ENCODE measurements around the gene SLC35F5.
"Not testable (repeated sequence)": the region's sequence is repeated elsewhere in the genome, so short reads cannot be mapped to it uniquely, and the experiment has no call there.

SLC35F5 gene

DNA sequence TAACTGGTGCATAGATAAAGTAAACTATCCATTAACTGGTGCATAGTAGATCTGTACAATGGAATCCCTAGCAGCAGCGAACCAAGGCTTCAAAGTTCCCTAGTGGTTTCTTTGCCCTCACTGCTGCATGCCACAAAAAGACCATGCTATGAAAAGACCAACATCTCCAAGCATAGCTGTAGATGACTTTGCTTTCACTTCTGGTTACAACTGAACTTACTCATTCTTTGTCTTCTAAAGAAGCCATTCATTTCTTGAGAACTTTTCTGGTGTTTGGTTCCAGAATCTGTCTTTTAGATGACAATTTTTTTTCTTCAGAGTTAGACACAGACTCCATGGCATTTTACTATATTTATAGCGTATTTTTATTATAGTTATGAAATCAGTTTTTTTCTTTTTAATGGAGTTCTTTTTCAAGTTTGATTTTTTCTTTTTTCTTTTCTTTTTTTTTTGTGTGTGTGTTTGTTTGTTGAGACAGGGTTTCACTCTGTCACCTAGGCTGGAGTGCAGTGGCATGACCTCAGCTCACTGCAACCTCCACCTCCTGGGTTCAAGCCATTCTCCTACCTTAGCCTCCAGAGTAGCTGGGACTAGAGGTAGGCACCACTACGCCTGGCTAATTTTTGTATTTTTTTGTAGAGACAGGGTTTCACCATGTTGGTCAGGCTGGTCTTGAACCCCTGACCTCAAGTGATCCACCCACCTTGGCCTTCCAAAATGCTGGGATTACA lies 63.6 kb downstream of the SLC35F5 start:
- peak; percentile 70 for DNase-seq

DNA sequence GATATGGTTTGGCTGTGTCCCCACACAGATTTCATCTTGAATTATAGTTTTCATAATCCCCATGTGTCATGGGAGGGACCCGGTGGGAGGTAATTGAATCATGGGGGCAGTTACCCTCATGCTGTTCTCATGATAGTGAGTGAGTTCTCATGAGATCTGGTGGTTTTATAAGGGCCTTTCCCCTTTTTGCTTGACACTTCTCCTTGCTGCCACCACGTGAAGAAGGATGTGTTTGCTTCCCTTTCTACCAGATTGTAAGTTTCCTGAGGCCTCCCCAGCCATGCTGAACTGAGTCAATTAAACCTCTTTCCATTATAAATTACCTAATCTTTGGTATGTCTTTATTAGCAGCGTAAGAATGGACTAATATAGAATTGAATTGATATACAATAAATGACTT lies 65.6 kb downstream of the SLC35F5 start:
- not testable (repeated sequence) for DNase-seq

DNA sequence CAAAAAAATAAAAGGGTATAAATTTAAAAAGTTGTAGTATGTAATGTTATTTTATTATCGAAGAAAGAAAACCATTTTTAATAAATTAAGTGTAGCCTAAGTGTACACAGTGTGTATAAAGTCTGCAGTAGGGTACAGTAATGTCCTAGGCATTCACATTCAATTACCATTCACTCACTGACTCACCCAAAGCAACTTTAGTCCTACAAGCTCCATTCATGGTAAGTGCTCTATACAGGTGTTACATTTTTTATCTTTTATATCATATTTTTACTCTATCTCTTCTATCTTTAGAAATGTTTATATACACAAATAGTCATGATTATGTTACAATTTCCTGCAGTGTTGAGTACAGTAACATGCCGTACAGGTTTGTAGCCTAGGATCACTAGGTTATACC lies 69.9 kb downstream of the SLC35F5 start:
- no peak for DNase-seq

DNA sequence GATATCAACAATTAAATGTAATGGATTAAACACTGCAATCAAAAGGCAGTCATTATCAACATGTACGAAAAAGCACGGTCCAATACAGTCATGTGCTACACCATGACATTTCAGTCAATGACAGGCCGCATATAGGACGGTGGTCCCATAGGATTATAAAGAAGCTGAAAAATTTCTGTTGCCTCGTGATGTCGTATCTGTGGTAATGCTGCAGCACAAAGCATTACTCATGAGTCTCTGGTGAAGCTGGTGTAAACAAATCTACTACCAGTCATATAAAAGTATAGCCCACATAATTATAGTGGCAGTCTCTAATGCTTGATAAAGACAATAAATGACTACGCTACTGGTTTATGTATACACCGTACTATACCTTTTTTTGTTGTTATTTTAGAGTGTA lies 71.0 kb downstream of the SLC35F5 start:
- no peak for DNase-seq

DNA sequence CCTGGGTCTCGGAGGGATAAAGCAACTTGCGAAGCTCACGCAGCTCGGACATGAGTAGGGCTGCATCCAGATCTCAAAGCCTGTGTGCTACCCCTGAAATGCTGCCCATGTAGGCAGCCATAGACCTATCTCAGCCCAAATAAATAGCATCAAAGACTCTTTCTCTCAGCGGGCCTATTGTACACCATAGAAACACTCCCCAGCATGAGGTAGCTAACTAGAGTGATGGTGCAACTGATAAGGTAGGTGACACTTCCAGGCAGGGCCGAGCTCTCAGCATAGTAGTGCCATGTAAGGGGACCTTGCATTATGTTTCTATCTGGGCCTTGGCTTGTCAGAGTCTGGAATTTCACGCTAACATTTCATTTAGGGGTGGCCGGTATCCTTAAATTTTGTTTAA lies 77.0 kb downstream of the SLC35F5 start:
- peak; percentile 15 for DNase-seq

DNA sequence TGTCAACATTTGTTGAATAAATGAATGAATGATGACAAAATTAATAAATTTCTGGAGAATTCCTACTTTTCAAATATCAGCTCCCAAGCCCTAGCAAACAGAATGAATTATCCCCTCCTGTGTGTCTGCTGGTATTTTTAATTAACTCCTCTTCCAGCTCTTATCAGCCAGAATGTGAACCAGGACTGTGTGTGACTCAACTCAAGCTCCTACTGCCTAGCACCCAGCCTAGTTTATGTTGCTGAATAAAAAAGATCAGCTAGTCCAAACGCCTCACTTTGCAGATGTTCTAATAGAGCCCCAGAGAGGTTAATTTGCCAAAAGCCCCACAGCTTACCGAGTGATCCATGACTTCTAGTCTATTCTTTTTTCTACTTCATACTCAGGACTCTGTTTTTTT lies 79.1 kb downstream of the SLC35F5 start:
- DNase-seq = no peak

DNA sequence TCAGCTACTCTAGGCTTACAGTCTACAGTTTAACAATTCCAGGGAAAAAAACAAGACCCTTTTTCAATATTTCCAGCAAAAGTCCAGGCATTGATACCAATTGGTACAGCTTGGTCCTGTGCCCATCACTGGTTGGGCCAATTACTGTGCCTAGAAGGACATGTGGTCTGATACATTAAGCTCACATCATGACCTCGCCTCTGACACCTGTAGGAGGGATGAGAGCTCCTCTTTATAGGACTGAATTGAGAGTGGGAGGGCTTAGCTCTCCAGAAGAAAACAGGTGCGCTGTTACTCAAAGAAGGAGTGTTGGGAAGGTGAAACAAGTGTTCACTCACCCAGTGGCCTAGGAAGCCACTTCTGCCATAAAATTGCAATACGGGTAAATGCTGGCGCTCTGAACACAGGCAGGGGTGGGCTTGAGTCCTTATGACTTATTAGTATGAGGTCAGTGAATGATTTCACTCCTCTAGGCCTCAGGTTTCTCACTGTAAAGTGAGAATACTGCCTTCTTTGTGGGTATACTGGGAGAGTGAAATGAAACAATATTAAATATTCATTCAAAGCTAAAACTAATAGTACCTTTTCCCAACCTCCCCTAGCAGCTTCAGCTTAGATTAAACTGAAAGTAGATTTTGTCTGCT lies 79.7 kb downstream of the SLC35F5 start:
- DNase-seq = no peak

DNA sequence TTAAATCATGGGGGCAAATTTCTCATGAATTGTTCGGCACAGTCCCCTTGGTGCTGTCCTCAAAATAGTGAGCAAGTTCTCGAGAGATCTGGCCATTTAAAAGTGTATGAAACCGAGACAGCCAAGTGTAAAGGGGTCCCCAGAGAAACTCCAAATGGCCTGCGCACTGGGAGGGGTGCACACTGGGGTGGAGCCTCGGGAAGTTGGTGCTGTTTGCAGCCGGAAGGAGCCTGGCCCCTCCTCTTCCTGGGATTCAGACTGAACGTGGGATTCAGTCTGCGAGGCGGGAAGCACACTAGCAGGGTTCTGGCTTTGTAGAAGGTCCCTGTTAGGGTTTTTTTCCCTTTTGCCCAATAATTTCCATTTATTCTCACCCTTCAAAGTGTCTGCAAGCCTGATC lies 80.6 kb downstream of the SLC35F5 start:
- DNase-seq = no peak

DNA sequence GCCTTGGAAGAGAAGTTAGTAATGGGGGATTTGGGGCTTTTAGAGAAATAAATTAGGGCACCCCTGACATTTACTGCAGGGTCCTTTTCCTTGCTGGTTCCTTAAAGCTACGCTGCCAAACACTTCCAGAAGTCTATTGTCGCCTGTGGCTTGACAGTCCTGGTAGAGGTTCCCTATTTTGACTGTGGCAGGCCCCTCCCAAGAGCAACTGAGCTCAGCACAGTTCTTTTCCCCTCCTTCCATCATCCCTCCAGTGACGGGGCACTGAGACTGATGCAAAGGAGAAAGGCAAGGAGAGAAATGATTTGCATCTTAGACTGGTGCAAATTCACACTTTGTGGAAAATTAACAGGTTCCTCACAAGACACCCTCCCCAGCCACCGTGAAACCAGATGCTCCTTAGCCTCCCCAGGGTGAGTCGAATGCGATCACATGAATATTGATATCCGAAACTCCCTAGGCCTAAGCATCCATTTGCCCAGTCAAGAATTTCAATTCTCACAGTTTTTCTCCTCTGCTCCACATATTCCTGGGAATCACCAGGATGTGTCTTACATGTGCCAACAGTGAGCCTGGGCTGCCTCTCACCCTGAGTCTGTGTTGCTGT lies 84.0 kb downstream of the SLC35F5 start:
- no peak for DNase-seq

DNA sequence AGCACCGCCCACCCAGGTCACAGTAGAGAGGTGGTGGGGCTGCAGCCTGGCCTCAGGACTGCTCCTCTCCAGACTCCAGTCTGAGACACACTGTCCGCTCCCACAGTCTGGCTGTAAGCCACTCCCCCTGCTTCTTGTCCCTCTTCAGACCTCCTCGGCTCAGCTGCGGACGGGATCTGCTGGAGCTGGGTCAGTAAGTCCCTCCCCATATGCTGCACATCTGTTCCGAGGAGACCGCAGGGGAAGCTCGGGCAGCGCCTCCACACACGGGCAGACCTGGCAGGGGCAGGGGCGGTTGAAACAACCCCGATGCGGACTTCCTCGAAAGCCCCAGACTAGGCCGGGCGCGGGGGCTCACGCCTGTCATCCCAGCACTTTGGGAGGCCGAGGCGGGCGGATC lies 87.4 kb downstream of the SLC35F5 start:
- DNase-seq = not testable (repeated sequence)

DNA sequence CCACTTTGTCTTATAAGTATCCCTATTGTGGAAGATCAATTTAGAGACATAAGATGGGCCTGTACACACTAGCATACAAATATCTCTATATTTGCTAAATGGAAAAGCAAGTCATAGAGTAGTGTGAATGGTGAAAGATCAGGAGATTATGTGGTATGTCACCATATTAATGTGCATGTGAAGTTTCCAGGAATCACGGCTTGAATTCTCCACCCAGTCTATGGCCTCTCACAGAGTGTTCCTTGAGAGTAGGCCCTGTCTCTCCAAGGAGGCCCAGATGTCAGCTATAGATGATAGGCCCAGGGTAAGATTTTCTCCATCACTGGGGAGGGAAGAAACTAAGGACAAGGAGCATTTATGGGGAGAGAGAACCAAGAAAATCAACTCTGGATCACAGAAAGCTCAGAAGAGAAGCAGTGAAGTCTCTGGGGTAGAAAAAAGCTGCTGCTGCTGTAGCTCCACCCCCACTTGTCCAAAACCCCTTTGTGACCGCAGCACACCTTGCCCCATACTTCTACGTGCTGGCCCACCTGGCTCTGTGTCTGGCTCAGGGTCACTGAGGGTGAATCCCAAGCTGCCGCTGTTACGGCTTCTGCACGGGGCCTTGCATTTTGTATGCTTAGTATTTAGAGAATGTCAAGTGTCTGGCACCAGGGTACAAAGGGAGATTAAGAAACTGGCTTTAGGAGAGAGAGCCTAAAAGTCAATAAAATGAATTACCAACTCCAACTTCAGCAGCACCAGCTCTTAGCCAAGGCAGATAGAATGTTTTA lies 91.5 kb downstream of the SLC35F5 start:
- not testable (repeated sequence) for DNase-seq

DNA sequence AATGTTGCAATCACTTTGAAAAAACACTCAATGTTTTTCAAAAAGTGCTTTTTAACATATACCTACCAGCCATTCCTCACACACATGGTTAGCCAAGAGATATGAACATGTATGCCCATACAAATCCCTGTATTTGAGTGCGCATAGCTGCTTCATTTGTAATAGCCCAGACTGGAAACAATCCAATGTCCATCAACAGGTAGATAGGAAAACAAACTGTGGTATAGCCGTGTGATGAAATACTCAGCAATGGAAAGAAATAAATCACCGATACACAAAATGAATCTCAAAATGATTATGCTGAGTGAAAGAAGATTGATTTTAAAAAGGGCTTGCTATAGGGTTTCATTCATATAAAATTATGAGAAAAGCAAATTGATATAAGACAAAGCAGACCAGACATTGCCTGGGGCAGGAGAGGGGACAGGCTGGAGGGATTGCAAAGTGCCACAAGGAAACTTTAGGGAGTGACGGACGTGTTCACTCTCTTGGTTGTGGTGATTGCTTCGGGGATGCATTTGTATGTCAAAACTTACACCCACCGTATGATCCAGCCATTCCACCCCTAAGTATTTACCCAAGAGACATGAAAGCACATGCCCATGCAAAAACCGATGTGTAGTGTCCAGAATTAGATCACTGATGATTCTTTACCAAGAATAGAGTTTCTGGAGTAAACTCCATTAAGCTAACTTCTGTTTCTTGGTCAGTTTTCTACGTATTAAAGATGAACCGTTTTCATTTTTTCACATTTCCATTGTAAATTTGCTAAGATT lies 93.0 kb downstream of the SLC35F5 start:
- DNase-seq = not testable (repeated sequence)

All from CD4-positive, alpha-beta T cell treated with Interleukin-4 for 4 hours (primary cell).